HUES6 (cell line): ENCODE results near the gene ST3GAL6.

Experiments used
- H3K27ac ChIP-seq: 2 replicates; pipeline ENCODE4 v1.7.0; 2013; ENCODE audit warnings: low read depth, mild to moderate bottlenecking, low read length, inconsistent platforms
- H3K27me3 ChIP-seq: 2 replicates; pipeline ENCODE4 v1.6.1; 2013; ENCODE audit warnings: low read length; ENCODE audit not compliant: control insufficient read depth, insufficient read depth
- H3K36me3 ChIP-seq: 2 replicates; pipeline ENCODE4 v1.6.1; 2013; ENCODE audit warnings: low read length; ENCODE audit not compliant: control insufficient read depth, insufficient read depth
- H3K4me1 ChIP-seq: 2 replicates; pipeline ENCODE4 v1.6.1; 2013; ENCODE audit warnings: low read length; ENCODE audit not compliant: control insufficient read depth, insufficient read depth
- H3K4me3 ChIP-seq: 2 replicates; pipeline ENCODE4 v1.5.1; 2013; ENCODE audit warnings: low read depth, low read length
- H3K9ac ChIP-seq: one replicate; pipeline ENCODE4 v1.6.1; 2013; ENCODE audit warnings: mild to moderate bottlenecking, low read length
- H3K9me3 ChIP-seq: 2 replicates; pipeline ENCODE4 v1.6.1; 2013; ENCODE audit warnings: low read depth, low read length; ENCODE audit not compliant: control insufficient read depth, insufficient read depth

The ST3GAL6 gene

DNA sequence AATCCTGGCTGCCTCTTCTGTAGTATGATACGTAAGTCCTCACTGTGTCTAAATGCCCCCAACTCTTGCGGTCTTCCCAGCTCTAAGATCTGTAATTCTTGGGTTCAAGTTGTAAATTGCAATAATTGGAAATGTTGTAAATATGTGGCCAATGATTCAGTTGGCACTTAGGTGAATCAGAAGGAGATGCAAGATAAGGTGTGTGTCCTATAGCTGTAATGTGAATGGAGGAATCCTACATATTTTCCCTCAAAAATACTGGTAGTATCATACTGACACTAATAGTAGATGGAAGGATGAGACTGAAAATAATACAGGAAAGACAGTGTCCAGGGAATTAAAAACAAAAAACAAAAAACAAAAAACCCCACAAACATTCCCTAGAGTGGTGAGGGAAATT lies 3.5 kb upstream of the ST3GAL6 start:
- Histone ChIP-seq H3K27me3 (no peaks in the 10 kb centered on the region), H3K27ac (no peak overlapping the region), H3K36me3 (no peaks in the 10 kb centered on the region), H3K9ac (no peak overlapping the region), H3K9me3 (no peaks in the 10 kb centered on the region), H3K4me3 (no peak overlapping the region), H3K4me1 (peaks cover 8% of the 10 kb centered on the region)

DNA sequence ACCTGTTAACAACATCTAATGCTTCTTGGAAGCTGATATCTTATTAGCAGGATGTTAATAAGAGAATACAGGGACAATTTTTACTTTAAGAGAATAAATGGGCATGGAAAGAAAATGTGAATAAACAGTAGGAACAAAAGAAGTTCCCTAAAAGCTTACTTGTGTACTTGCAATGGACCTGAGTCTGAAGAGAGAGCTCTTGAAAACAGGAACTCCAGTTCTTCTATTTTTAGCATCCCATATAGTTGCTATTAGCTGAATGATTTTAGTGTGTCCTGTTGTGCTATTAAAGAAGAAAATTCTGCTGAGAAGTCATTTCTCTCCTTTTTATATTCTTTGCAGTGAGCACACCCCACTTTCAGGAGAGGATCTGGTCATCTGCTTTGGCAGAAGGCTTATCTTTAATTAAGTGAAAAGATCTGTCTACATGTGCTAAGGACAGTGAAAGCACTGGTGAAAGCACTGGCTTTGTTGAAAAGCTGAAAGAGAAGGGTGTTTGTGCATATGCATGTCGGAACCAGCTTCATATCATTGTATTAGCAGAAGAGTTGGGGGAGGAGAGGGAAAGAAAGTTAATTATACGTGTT lies 1.4 kb upstream of the ST3GAL6 start:
- Histone ChIP-seq H3K9ac (no peak overlapping the region), H3K27me3 (no peaks in the 10 kb centered on the region), H3K36me3 (no peaks in the 10 kb centered on the region), H3K4me3 (no peak overlapping the region), H3K9me3 (no peaks in the 10 kb centered on the region), H3K4me1 (peaks cover 12% of the 10 kb centered on the region), H3K27ac (no peak overlapping the region)

DNA sequence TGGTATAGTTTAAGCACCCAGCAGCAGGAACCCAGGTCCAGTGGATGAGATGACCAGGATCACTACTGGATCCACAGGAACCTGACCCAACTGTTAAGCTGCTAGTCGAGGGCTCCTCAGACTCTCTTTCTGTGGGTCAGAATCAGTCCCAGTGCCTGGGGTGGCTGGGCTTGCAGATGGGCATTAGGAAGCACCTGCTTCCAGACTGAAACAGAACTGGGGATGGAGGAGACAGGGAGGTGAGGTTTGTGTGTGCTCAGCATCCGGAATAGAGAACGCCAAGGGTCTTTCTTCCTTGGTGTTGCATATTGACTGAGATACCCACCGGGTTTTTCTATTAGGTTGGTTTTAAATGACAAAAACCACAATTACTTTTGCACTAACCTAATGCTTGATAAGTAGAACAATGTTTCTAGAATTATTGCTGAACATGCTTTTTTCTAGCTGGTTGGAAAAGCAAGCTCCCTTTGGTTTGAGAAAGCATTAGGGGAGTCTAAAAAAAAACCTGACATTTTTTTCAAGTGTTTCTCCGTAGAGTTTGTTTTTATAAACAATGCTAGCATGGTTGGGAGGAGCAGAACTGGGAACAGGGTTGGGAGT lies 779 bp downstream of the ST3GAL6 start:
- Histone ChIP-seq H3K27ac (no peak overlapping the region), H3K9ac (no peak overlapping the region), H3K4me3 (no peak overlapping the region), H3K9me3 (no peaks in the 10 kb centered on the region), H3K36me3 (no peaks in the 10 kb centered on the region), H3K4me1 (peaks cover 12% of the 10 kb centered on the region), H3K27me3 (no peaks in the 10 kb centered on the region)

- Histone ChIP-seq H3K27me3 (no peaks in the 10 kb centered on the region), H3K4me1 (peaks cover 12% of the 10 kb centered on the region), H3K9me3 (no peaks in the 10 kb centered on the region), H3K9ac (no peak overlapping the region), H3K4me3 (no peak overlapping the region), H3K27ac (no peak overlapping the region), H3K36me3 (no peaks in the 10 kb centered on the region)
Observed at GRCh38 chr3:98764472-98764884, 1.3 kb downstream of the ST3GAL6 start.

DNA sequence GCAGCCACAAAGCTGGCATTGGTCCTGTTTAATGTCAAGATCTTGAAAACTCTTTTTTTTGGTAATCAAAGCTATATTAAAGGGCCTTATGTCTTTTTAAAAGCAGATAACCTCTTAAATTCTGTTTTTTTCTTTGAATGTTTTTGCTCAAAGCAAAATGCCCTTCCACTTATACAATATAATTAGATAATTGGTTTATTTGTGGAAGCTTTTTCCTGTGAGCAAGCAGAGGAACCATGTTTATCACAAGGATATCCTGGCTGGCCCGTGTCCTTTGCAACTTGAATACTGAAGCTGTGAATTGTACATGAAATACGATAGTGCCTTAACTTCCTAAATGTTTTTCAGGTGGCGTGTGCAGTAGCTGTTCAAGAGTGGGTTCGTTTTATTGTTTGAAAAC lies 2.6 kb downstream of the ST3GAL6 start:
- Histone ChIP-seq H3K4me1 (peaks cover 18% of the 10 kb centered on the region), H3K27ac (no peak overlapping the region)

DNA sequence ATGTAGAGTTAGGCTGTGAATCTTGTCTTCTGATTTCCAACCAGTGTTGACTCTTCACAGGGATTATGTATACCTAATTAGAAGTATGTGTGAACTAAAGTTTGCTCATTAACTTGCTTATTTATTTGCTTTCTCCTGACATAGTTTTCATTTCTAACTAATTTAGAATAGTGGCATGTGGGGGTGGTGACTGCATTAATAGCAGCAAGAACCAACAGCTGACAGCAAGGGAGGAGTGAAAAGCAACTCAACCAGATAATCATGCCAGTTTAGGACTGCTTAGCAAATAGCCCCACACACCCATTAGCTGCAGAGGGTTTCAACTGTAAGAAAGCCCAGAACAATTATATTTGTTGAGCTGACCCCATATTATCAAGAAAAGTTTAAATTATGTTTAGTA lies 3.8 kb downstream of the ST3GAL6 start:
- Histone ChIP-seq H3K36me3 (no peaks in the 10 kb centered on the region), H3K4me1 (peaks cover 15% of the 10 kb centered on the region), H3K9ac (no peak overlapping the region), H3K27me3 (no peaks in the 10 kb centered on the region), H3K9me3 (no peaks in the 10 kb centered on the region), H3K27ac (no peak overlapping the region), H3K4me3 (no peak overlapping the region)

More for the DNA sequence above, 2.6 kb downstream of the ST3GAL6 start:
- Histone ChIP-seq H3K27me3 (no peaks in the 10 kb centered on the region), H3K4me3 (no peak overlapping the region), H3K36me3 (no peaks in the 10 kb centered on the region), H3K9ac (no peak overlapping the region), H3K9me3 (no peaks in the 10 kb centered on the region)

DNA sequence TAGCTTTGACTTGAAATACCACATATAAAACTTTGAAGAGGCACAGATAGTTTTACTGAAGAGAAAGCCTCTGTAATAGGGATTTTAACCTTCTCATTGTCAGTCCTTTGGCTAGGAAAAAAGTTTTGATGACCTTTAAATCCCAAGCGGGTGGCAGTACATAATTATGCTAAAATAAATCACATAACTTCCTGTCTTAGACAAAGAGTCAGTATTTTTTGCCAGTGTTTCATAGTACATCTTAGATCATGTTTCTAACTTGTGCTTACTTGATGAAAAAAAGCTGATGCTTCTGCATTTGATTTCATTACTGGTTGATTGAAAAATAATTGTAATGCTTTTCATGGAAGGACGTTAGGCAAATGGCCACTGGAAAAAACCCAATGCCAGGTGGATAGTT lies 5.8 kb downstream of the ST3GAL6 start:
- Histone ChIP-seq H3K9ac (no peak overlapping the region), H3K9me3 (no peaks in the 10 kb centered on the region), H3K36me3 (no peaks in the 10 kb centered on the region), H3K27me3 (no peaks in the 10 kb centered on the region), H3K27ac (no peak overlapping the region), H3K4me1 (peaks cover 14% of the 10 kb centered on the region), H3K4me3 (no peak overlapping the region)

DNA sequence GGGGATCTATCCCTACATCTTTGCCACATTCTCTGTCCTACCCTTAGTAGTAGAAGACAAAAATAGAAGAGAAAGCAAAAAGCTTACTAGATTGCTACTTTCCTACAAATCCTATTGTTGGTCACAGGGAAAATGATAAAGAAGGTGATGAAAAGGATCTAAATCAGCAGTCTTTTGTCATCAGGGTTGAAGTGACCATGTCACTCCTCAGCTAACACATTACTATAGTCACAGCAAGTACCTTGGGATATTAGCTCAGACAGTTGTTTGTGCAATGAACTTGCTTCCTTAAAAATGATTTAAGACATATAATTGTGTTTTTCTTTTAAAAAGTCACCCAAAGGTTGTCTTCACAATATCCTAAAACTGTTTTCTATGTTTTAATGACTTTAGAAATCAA lies 6.3 kb downstream of the ST3GAL6 start:
- no peaks in the 10 kb centered on the region for H3K27me3 ChIP-seq
- H3K4me3 ChIP-seq = no peak overlapping the region
- no peaks in the 10 kb centered on the region for H3K9me3 ChIP-seq
- no peak overlapping the region for H3K27ac ChIP-seq
- H3K9ac ChIP-seq = no peak overlapping the region
- peaks cover 11% of the 10 kb centered on the region for H3K4me1 ChIP-seq
- no peaks in the 10 kb centered on the region for H3K36me3 ChIP-seq

- Histone ChIP-seq H3K9me3 (no peaks in the 10 kb centered on the region), H3K27ac (no peak overlapping the region), H3K4me3 (no peak overlapping the region), H3K27me3 (no peaks in the 10 kb centered on the region), H3K4me1 (peaks cover 5% of the 10 kb centered on the region; the same call in 1 of the 2 replicates), H3K36me3 (no peaks in the 10 kb centered on the region), H3K9ac (no peak overlapping the region)
Observed at GRCh38 chr3:98770261-98771039, 7.3 kb downstream of the ST3GAL6 start.

- peaks cover 5% of the 10 kb centered on the region; the same call in 1 of the 2 replicates for H3K4me1 ChIP-seq
- H3K27ac ChIP-seq = no peak overlapping the region
- H3K36me3 ChIP-seq = no peaks in the 10 kb centered on the region
Observed at GRCh38 chr3:98772022-98772421, 8.9 kb downstream of the ST3GAL6 start.

GRCh38 chr3:98775459-98776139 lies 12.5 kb downstream of the ST3GAL6 start:
- H3K9me3 ChIP-seq = no peaks in the 10 kb centered on the region
- peaks cover 2% of the 10 kb centered on the region; the same call in 1 of the 2 replicates for H3K36me3 ChIP-seq
- no peak overlapping the region for H3K27ac ChIP-seq

More at GRCh38 chr3:98772022-98772421, 8.9 kb downstream of the ST3GAL6 start:
- H3K9me3 ChIP-seq = no peaks in the 10 kb centered on the region
- no peaks in the 10 kb centered on the region for H3K27me3 ChIP-seq
- no peak overlapping the region for H3K4me3 ChIP-seq
- H3K9ac ChIP-seq = no peak overlapping the region

More at GRCh38 chr3:98775459-98776139, 12.5 kb downstream of the ST3GAL6 start:
- H3K9ac ChIP-seq = no peak overlapping the region
- H3K27me3 ChIP-seq = no peaks in the 10 kb centered on the region
- no peaks in the 10 kb centered on the region for H3K4me1 ChIP-seq
- H3K4me3 ChIP-seq = no peak overlapping the region
